A673 (cell line): Measurements from ENCODE around the gene TTLL11. TPM values are rescaled to one million over a fixed set of nuclear protein-coding genes. Genes with fewer than 3 reads are reported as not detected.

ENCODE experiments used
- BruUV-seq: library from RNA; stranded (reverse); fragments of 400-500 nt; replicated peaks from 2 replicates; lab custom pipeline; 2021; lab: Mats Ljungman, UMichigan
- CTCF ChIA-PET: fragments of 300-600 bp; sonication (Branson Sonifier 250); formaldehyde crosslinking; loops from one replicate; lab custom pipeline; 2022; ENCODE audit warnings: antibody characterized with exemption; lab: Charles Lee
- POLR2A ChIA-PET: fragments of 300-600 bp; sonication (Branson Sonifier 250); formaldehyde crosslinking; loops from one replicate; lab custom pipeline; 2022; ENCODE audit warnings: antibody characterized with exemption; ENCODE audit not compliant: low non-redundant PET; lab: Charles Lee
- DNase-seq: peaks from one replicate; pipeline ENCODE4 v3.0.0-alpha.2; 2015; ENCODE audit warnings: low spot score
- H3K27ac ChIP-seq: fragments of 200-600 bp; sonication (generic); 2 replicates; pipeline ENCODE4 v1.5.1; 2016; ENCODE audit warnings: mixed run types, low read depth, mild to moderate bottlenecking, mixed read lengths, antibody characterized with exemption, low read length; ENCODE audit not compliant: poor library complexity, severe bottlenecking
- H3K27me3 ChIP-seq: fragments of 200-600 bp; sonication (generic); replicated peaks from 2 replicates; pipeline ENCODE4 v1.6.1; 2017; ENCODE audit warnings: mixed run types, low read depth, mild to moderate bottlenecking, mixed read lengths, antibody characterized with exemption, low read length; ENCODE audit not compliant: insufficient read depth, poor library complexity
- H3K36me3 ChIP-seq: fragments of 200-600 bp; sonication (generic); 2 replicates; pipeline ENCODE4 v1.6.1; 2016; ENCODE audit warnings: mixed run types, mild to moderate bottlenecking, mixed read lengths, antibody characterized with exemption, low read length; ENCODE audit not compliant: insufficient read depth, poor library complexity, severe bottlenecking
- H3K4me1 ChIP-seq: fragments of 200-600 bp; sonication (generic); 2 replicates; pipeline ENCODE4 v1.6.1; 2017; ENCODE audit warnings: mixed run types, mild to moderate bottlenecking, mixed read lengths, antibody characterized with exemption, low read length; ENCODE audit not compliant: insufficient read depth, poor library complexity, severe bottlenecking
- H3K4me3 ChIP-seq: fragments of 200-600 bp; sonication (generic); 2 replicates; pipeline ENCODE4 v1.5.1; 2016; ENCODE audit warnings: low read depth, mixed run types, mild to moderate bottlenecking, mixed read lengths, low read length; ENCODE audit not compliant: poor library complexity, severe bottlenecking
- H3K9me3 ChIP-seq: fragments of 200-600 bp; sonication (generic); 2 replicates; pipeline ENCODE4 v1.6.1; 2016; ENCODE audit warnings: mixed run types, low read depth, mild to moderate bottlenecking, mixed read lengths, antibody characterized with exemption, low read length; ENCODE audit not compliant: poor library complexity, severe bottlenecking
- CTCF ChIP-seq: fragments of 300-800, 200-600 bp; sonication (generic); conservative IDR thresholded peaks from 2 replicates; pipeline ENCODE4 v1.5.1; 2017; ENCODE audit warnings: low read depth, mild to moderate bottlenecking, antibody characterized with exemption, low read length, moderate library complexity, mixed read lengths
- EZH2 ChIP-seq: fragments of 200-600 bp; sonication (generic); IDR thresholded peaks from 2 replicates; pipeline ENCODE4 v1.6.1; 2017; ENCODE audit warnings: borderline replicate concordance, low read depth, mild to moderate bottlenecking, mixed read lengths, antibody characterized with exemption, low read length; ENCODE audit not compliant: poor library complexity, severe bottlenecking
- intact Hi-C: fragments of 100-400 bp; cut with micrococcal nuclease; formaldehyde crosslinking; loops from one replicate; pipeline ENCODE4 v1.10.0; 2022; ENCODE audit not compliant: unreplicated experiment
- total RNA-seq: library from RNA; stranded (reverse); gene quantifications from 2 replicates; pipeline ENCODE4 v1.2.3, GENCODE V29; 2021

TTLL11 gene
- total RNA-seq, 1 experiment from 2014 or later = 3.0 TPM

GRCh38 chr9:121781145-121781548, 312.0 kb downstream of the TTLL11 start:
- no peak for TF ChIP-seq CTCF
- H3K9me3 ChIP-seq = peaks cover 4% of the 10 kb centered on the region
- no peak overlapping the region for H3K27ac ChIP-seq
- no peaks in the 10 kb centered on the region for H3K4me1 ChIP-seq
- intact Hi-C loops = no loop called here
- peaks cover 11% of the 10 kb centered on the region for H3K36me3 ChIP-seq
- CTCF ChIA-PET = no interaction called here
- POLR2A ChIA-PET = no interaction called here
- H3K27me3 ChIP-seq = no peaks in the 10 kb centered on the region
- H3K4me3 ChIP-seq = no peak overlapping the region
- BruUV-seq = no TSS peak
- DNase-seq = no peak

GRCh38 chr9:121780177-121781040, 312.7 kb downstream of the TTLL11 start:
- Histone ChIP-seq H3K4me1 (no peaks in the 10 kb centered on the region), H3K4me3 (no peak overlapping the region), H3K36me3 (peaks cover 11% of the 10 kb centered on the region), H3K9me3 (peaks cover 4% of the 10 kb centered on the region), H3K27ac (no peak overlapping the region), H3K27me3 (no peaks in the 10 kb centered on the region)
- DNase-seq = no peak
- BruUV-seq = no TSS peak
- intact Hi-C loops = no loop called here
- ChIA-PET CTCF (no interaction called here), POLR2A (no interaction called here)
- TF ChIP-seq EZH2 = no peak
- no peak for TF ChIP-seq CTCF

- H3K4me1 ChIP-seq = no peaks in the 10 kb centered on the region
- peaks cover 11% of the 10 kb centered on the region for H3K36me3 ChIP-seq
- H3K27ac ChIP-seq = peak overlapping the region; percentile 42
- intact Hi-C loops = no loop called here
- POLR2A ChIA-PET = no interaction called here
- CTCF ChIA-PET = no interaction called here
- no peaks in the 10 kb centered on the region for H3K27me3 ChIP-seq
- peak; percentile 21 for DNase-seq
- H3K4me3 ChIP-seq = no peak overlapping the region
- H3K9me3 ChIP-seq = peaks cover 4% of the 10 kb centered on the region
- TF ChIP-seq CTCF = no peak
- no peak for TF ChIP-seq EZH2
- no TSS peak for BruUV-seq
Observed at GRCh38 chr9:121779381-121780117, 313.6 kb downstream of the TTLL11 start.
